ENCODE data around the gene FBXO42.

DNA sequence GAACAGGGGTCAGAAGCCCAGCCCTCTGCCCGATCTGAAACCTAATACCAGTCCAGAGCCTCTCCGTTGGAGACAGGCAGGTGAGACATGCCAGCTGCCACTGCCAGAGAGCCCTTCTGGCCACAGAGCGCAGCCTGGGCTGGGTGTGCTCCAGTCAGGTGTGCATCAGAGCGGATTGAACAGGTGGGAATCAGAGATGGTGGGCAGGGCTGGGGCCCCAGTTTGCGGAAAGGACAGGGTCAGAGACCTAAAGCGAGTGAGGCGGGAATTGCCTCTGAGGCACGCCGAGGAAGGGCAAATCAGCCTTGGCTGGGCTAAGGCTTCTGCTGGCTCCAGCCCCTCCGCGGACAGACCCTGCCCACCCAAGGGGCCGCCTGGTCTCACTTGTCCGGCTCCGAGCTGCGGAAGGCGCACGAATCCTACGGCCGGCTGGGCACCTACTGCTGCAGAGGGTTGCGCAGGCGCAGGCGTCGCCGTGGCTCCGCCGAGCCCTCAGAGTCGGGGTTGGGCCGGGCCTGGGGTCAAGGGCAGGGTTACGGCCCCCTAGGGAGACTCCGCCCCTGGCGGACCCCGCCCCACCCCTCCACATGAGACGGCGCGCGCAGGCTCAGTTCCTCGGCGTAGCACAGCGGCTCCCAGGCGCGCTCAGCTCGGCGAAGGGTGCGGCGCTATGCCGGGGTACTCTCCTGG is 125.6 kb downstream of the FBXO42 start:
- no peak for TF ChIP-seq POLR2A (IDR thresholded peaks at IDR 0.05)
- TF ChIP-seq, protein P1, sequence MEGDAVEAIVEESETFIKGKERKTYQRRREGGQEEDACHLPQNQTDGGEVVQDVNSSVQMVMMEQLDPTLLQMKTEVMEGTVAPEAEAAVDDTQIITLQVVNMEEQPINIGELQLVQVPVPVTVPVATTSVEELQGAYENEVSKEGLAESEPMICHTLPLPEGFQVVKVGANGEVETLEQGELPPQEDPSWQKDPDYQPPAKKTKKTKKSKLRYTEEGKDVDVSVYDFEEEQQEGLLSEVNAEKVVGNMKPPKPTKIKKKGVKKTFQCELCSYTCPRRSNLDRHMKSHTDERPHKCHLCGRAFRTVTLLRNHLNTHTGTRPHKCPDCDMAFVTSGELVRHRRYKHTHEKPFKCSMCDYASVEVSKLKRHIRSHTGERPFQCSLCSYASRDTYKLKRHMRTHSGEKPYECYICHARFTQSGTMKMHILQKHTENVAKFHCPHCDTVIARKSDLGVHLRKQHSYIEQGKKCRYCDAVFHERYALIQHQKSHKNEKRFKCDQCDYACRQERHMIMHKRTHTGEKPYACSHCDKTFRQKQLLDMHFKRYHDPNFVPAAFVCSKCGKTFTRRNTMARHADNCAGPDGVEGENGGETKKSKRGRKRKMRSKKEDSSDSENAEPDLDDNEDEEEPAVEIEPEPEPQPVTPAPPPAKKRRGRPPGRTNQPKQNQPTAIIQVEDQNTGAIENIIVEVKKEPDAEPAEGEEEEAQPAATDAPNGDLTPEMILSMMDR (IDR thresholded peaks at IDR 0.05), result no peak

All from breast epithelium (tissue), 3 donors.